ENCODE results near the gene BAIAP2.
"Not testable (repeated sequence)": the region's sequence is repeated elsewhere in the genome, so short reads cannot be mapped to it uniquely, and the experiment has no call there.

BAIAP2 gene

DNA sequence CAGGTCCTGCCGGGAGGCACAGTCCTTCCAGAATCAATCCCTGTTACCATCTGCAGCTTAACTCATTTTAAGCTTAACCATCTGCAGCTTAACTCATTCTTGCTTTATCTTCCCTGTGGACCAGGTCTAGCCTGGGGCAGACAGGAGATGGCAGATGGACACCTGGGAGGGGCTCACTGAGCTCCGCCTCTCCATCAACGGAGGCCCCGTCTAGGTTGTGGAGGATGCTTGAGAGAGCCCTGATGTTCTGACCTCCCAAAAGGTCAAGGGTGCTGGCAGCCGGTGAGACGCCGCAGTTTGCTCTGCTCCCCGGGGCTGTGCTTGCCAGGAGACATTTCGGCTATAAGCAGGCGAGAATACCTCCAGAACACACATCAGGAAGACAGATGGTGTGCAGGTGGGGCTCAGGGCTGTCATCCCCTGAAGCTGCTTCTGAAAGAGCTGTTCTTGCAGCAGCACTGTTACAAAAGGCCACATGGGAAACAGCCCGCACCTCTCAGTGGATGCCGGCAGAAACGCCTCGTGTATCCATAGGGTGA is 41.3 kb downstream of the BAIAP2 start:
- Histone ChIP-seq H3K9me3 (no peaks in the 10 kb centered on the region), H4K20me1 (peaks cover 83% of the 10 kb centered on the region), H3K9ac (no peak overlapping the region), H3K27ac (no peak overlapping the region), H3K27me3 (peaks cover 98% of the 10 kb centered on the region), H3K36me3 (no peaks in the 10 kb centered on the region), H3K4me3 (no peak overlapping the region), H3K4me1 (peaks cover 59% of the 10 kb centered on the region), H3K4me2 (no peak overlapping the region)
- no peak for TF ChIP-seq Cebpa-rat (IDR thresholded peaks at IDR 0.05)

DNA sequence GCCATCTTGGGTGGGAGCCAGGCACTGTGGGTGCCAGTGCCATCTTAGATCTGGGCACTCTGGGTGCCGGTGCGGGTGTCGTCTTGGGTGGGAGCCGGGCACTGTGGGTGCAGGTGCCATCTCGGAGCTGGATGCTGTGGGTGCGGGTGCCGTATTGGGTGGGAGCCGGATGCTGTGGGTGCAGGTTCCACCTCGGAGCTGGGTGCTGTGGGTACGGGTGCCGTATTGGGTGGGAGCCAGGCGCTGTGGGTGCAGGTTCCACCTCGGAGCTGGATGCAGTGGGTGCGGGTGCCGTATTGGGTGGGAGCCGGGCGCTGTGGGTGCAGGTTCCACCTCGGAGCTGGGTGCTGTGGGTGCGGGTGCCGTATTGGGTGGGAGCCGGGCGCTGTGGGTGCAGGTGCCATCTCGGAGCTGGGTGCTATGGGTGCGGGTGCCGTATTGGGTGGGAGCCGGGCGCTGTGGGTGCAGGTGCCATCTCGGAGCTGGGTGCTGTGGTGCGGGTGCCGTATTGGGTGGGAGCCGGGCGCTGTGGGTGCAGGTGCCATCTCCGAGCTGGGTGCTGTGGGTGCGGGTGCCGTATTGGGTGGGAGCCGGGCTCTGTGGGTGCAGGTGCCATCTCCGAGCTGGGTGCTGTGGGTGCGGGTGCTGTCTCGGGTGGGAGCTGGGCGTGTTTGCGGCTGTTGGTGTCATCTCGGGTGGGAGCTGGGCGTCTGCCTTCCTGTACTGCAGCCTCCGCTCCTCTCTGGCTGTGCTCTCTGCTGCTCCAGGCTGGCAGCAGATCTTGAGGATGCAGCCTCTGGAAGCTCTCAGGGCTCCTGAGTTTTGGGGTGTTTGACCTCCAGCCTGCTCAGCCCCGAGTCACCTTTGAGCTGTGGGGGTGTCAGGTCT is 43.3 kb downstream of the BAIAP2 start:
- H3K36me3 ChIP-seq: not testable (repeated sequence)

DNA sequence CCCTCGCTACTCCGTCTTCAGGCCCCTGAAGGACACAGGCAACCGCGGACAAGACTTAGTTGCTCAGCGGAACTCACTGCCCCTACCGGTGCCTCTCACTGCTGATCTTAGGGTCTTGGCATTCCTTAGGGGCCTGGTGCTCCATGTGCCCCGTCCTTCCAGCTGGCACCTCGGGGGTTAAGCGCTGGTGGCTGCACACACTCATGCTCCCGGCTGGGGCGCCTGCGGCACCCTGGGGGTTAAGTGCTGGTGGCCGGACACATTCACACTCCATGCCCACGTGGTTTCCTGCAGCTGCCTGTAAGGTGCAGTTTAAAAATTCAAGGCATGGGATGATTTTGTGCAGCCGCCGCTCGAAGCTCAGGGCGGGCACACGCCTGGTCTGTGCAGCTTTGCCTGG is 45.1 kb downstream of the BAIAP2 start:
- Histone ChIP-seq H3K27me3 (peaks cover 99% of the 10 kb centered on the region), H3K27ac (no peak overlapping the region), H3K9ac (no peak overlapping the region)

More for the DNA sequence above, 43.3 kb downstream of the BAIAP2 start:
- H3K27me3 ChIP-seq: peaks cover 99% of the 10 kb centered on the region
- peaks cover 92% of the 10 kb centered on the region for H4K20me1 ChIP-seq
- H3K4me3 ChIP-seq, H3K4me2 ChIP-seq, H3K9ac ChIP-seq, H3K27ac ChIP-seq, H3K9me3 ChIP-seq: not testable (repeated sequence)
- H3K4me1 ChIP-seq: peaks cover 59% of the 10 kb centered on the region

DNA sequence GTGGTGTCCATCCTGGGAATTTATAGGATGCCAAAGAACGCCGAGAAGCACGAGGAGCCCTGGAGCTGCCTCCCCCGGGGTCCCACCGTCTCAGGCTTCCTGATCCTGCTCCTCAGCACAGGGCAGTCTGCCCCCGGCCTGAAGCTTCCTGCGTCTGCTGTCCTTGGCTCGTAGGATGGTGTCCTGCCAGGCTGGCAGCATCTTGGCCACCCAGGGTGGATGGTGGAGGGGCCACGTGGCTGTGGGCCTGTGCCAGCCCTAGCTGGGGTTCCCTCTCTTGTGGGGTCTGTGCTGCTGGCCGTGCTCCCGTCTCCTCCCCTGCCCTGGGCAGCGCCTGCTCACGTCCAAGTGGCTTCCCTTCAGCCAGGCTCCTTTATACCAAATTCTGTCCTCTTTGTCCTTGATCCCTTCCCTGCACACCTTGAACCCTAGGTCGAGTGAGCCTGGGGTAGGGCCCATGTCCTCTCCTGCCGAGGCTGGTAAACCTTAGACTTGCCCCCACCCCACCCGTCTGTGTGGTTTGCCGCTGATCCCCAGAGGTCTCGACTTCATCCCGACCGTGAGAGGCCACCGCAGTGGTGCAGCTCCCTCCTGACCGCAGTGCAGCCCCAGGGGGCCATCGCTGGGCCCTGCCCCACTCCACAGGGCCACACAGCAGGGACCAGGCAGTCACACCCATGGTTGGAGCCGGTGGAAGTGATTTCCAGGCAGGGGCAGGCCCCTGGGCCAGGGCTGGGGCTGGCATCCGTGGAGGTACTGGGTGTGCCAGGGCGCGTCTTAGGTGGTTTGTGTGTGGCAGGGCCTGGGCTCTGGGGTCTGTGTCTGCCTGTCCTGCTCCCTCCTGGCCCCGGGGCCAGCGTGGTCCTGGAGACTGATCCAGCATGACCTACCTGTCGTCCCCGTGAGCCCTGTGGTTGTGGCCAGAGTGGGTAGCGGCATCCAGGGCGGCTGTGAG is 46.5 kb downstream of the BAIAP2 start:
- peaks cover 99% of the 10 kb centered on the region for H3K27me3 ChIP-seq
- H3K36me3 ChIP-seq: no peaks in the 10 kb centered on the region
- peaks cover 90% of the 10 kb centered on the region for H4K20me1 ChIP-seq
- no peak overlapping the region; the same call in 1 of the 2 replicates for H3K4me3 ChIP-seq
- peak overlapping the region; percentile 81 for H3K4me2 ChIP-seq
- H3K9ac ChIP-seq: no peak overlapping the region
- H3K4me1 ChIP-seq: peaks cover 55% of the 10 kb centered on the region
- no peaks in the 10 kb centered on the region for H3K9me3 ChIP-seq
- no peak for TF ChIP-seq Cebpa-rat (IDR thresholded peaks at IDR 0.05)
- no peak overlapping the region for H3K27ac ChIP-seq

More for the DNA sequence above, 45.1 kb downstream of the BAIAP2 start:
- Histone ChIP-seq H3K9me3 (no peaks in the 10 kb centered on the region), H3K36me3 (no peaks in the 10 kb centered on the region), H3K4me1 (peaks cover 57% of the 10 kb centered on the region), H4K20me1 (peaks cover 92% of the 10 kb centered on the region), H3K4me2 (peak overlapping the region; percentile 81), H3K4me3 (no peak overlapping the region)
- TF ChIP-seq Cebpa-rat (IDR thresholded peaks at IDR 0.05): no peak

DNA sequence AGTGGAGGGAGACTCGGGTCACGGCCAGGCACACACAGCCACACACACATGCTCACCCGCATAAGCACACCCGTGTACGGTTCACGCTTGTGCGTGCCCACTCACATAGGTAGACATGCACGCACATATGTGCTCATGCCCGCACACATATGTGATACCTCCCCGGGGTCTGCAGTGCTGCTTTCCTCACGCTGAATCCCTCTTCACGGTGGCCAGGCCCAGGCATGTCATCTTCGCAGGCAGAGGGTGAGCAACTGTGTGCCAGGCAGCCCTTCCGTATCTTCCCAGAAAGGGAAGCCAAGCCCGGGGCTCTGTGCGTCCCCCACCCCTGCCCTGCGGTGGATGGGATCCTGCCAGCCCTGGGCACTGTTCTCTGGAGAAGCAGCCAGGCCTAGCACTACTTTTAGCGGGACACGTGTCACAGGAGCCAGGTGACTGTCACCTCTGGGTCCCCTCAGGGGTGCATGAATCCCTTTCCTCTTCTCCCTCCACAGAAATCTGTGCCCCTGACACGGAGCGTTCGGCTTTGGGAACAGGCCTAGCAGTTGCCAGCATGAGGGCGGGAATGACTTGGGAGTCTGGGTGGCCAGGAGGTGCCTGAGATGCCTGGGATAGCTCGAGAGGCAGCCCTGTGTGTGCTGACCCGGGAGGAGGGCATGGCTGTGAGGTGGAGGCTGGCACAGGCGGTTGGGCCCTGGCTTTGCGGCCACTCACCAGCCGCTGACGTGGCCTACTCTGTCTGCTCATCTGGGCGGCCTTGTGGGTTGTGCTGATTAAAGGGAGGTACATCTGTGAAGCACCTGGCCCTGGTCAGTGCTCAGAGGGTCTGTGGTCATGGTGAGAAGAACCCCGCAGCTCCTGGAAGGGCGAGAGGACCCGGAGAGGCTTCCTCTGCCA is 47.5 kb downstream of the BAIAP2 start:
- Histone ChIP-seq H3K36me3 (no peaks in the 10 kb centered on the region), H3K27me3 (peaks cover 99% of the 10 kb centered on the region), H3K4me3 (no peak overlapping the region; the same call in 1 of the 2 replicates), H3K9me3 (no peaks in the 10 kb centered on the region), H4K20me1 (peaks cover 91% of the 10 kb centered on the region), H3K27ac (no peak overlapping the region), H3K4me2 (peak overlapping the region; percentile 81), H3K9ac (no peak overlapping the region), H3K4me1 (peaks cover 60% of the 10 kb centered on the region)
- TF ChIP-seq Cebpa-rat (IDR thresholded peaks at IDR 0.05): no peak

DNA sequence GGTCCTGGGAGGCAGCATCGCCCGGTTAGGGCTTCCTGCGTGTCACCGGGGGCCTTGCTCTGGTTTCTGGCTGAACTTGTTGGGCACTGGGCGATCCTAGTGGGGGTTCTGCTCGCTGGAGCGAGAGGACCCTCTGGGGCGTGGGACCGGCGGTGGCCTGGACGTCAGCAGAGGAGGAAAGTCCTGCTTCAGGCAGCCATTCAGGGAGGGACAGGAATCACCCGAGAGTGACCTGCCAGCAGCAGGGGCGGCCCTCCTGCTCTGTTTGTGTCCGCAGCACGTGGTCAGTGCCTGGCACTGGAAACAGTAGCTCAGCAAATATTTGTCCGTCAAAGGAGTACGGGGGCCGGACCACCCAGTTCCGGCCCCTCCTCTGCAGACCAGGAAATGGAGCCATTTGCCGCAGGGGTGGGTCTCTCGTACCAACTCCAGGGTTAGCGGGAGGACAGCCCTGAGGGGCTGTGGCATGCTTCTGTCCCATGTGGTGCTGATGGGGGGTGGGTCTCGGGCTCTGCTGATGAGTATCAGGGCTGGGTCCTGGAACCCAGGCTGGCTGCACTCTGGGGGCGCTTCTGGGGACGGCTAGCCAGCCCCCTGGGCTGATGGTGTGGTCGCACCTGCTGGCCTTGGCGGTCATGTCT is 48.3 kb downstream of the BAIAP2 start:
- Histone ChIP-seq H3K36me3 (no peaks in the 10 kb centered on the region), H4K20me1 (peaks cover 98% of the 10 kb centered on the region), H3K9ac (no peak overlapping the region)

DNA sequence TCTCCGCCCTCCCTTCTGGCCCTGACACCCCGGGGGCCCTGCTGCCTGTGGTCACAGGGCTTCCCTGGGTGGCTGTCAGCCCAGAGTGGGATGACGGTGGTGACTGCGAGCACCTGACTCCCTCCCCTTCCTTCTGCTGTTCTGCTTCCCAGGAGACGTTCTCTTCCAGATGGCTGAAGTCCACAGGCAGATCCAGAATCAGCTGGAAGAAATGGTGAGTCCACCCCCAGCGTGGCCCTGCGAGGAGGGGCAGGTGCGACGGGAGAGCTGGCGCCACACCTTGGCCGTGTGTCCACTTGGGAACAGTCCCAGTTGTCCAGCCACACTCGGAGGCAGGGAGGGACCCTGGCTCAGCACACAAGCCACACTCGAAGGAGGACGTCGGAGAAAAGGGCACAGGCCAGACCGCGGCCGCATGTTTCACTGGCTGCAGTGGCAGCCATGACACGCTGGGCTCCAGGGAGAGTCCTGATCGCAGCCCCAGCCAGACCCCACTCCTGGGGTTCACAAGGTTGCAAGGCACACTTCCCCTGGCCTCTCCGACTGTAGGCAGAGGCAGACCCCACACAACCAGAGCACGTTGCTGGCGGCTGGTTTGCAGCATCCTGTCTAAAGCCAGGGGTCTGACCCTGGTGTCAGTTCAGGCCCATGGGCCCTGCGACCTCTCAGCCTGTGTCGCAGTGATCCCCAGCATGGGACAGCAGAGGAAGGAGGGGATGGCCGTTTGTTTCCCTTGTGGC is 49.9 kb downstream of the BAIAP2 start:
- no peak for TF ChIP-seq Cebpa-rat (IDR thresholded peaks at IDR 0.05)
- no peaks in the 10 kb centered on the region for H3K36me3 ChIP-seq

More for the DNA sequence above, 48.3 kb downstream of the BAIAP2 start:
- Histone ChIP-seq H3K27me3 (peaks cover 100% of the 10 kb centered on the region), H3K4me2 (peak overlapping the region; percentile 81), H3K4me1 (peaks cover 64% of the 10 kb centered on the region), H3K4me3 (no peak overlapping the region), H3K27ac (no peak overlapping the region), H3K9me3 (no peaks in the 10 kb centered on the region)
- TF ChIP-seq Cebpa-rat (IDR thresholded peaks at IDR 0.05): no peak

DNA sequence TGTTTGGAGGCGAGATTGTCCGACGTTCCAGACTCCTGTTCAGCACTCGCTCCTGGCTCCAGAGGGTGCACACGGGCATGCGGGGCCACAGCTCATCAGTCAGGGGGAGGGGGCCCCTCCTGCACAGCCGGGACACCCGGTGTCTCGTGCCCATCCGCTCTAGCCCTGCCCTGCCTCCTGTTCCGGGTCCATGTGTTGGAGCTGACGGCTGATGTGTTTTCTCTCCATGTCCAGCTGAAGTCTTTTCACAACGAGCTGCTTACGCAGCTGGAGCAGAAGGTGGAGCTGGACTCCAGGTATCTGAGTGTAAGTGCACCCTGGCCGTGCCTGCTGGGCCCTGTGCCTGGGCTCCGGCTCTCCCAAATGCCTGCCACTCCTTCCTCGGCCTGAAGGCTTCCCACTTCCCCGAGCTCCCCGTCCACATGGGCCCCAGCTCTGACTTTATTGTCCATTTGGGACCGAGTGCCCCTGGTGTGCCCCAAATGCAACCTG is 50.5 kb downstream of the BAIAP2 start:
- Histone ChIP-seq H3K4me1 (peaks cover 66% of the 10 kb centered on the region), H3K9me3 (no peaks in the 10 kb centered on the region), H3K4me2 (no peak overlapping the region), H3K27ac (no peak overlapping the region), H3K27me3 (peaks cover 100% of the 10 kb centered on the region), H3K9ac (no peak overlapping the region), H3K4me3 (no peak overlapping the region), H4K20me1 (peaks cover 98% of the 10 kb centered on the region), H3K36me3 (no peaks in the 10 kb centered on the region)
- no peak for TF ChIP-seq Cebpa-rat (IDR thresholded peaks at IDR 0.05)

More for the DNA sequence above, 49.9 kb downstream of the BAIAP2 start:
- peaks cover 98% of the 10 kb centered on the region for H4K20me1 ChIP-seq
- no peaks in the 10 kb centered on the region for H3K9me3 ChIP-seq
- H3K27ac ChIP-seq: no peak overlapping the region
- H3K4me2 ChIP-seq: peak overlapping the region; percentile 81
- peaks cover 66% of the 10 kb centered on the region for H3K4me1 ChIP-seq
- no peak overlapping the region for H3K4me3 ChIP-seq
- H3K9ac ChIP-seq: no peak overlapping the region
- H3K27me3 ChIP-seq: peaks cover 100% of the 10 kb centered on the region
